ENCODE results near the gene GPRC5B.

GRCh38 chr16:19809121-19809635 lies 75.5 kb downstream of the GPRC5B start:
- TF ChIP-seq TAF1 (IDR thresholded peaks at IDR 0.05; ENCODE audit: borderline replicate concordance, low read depth, low read length) (no peak), POLR2A (IDR thresholded peaks at IDR 0.05; ENCODE audit: low read depth, low read length) (no peak)

Data from GM12892 (cell line).